Suppressor macrophage treated with lipopolysaccharide for 4 hours (primary cell): ENCODE data around the gene IL20RB.
"Not testable (repeated sequence)": the region's sequence is repeated elsewhere in the genome, so short reads cannot be mapped to it uniquely, and the experiment has no call there.

Experiments used
- DNase-seq: peaks from one replicate; pipeline ENCODE4 v3.0.0-alpha.2; 2020

IL20RB gene

GRCh38 chr3:136946978-136947377, 10.8 kb upstream of the IL20RB start:
- DNase-seq: no peak

- DNase-seq: no peak
Observed at GRCh38 chr3:136947477-136947876, 10.3 kb upstream of the IL20RB start.

- DNase-seq: no peak
Observed at GRCh38 chr3:136949146-136949545, 8.6 kb upstream of the IL20RB start.

- DNase-seq: no peak
Observed at GRCh38 chr3:136949708-136950107, 8.1 kb upstream of the IL20RB start.

GRCh38 chr3:136950623-136951022, 7.2 kb upstream of the IL20RB start:
- DNase-seq: peak; percentile 64

GRCh38 chr3:136952292-136952691, 5.5 kb upstream of the IL20RB start:
- DNase-seq: no peak

- no peak for DNase-seq
Observed at GRCh38 chr3:136954251-136954650, 3.5 kb upstream of the IL20RB start.

- no peak for DNase-seq
Observed at GRCh38 chr3:136954980-136955780, 2.6 kb upstream of the IL20RB start.

GRCh38 chr3:136955813-136956212, 2.0 kb upstream of the IL20RB start:
- DNase-seq: no peak

GRCh38 chr3:136956971-136957370, 812 bp upstream of the IL20RB start:
- DNase-seq: no peak

GRCh38 chr3:136958939-136959338, 1.2 kb downstream of the IL20RB start:
- no peak for DNase-seq

- DNase-seq: no peak
Observed at GRCh38 chr3:136959599-136959998, 1.8 kb downstream of the IL20RB start.

GRCh38 chr3:136960838-136961836, 3.4 kb downstream of the IL20RB start:
- no peak for DNase-seq

GRCh38 chr3:136962927-136963326, 5.1 kb downstream of the IL20RB start:
- no peak for DNase-seq

- not testable (repeated sequence) for DNase-seq
Observed at GRCh38 chr3:136969539-136969938, 11.8 kb downstream of the IL20RB start.

GRCh38 chr3:136973352-136973751, 15.6 kb downstream of the IL20RB start:
- no peak for DNase-seq

- DNase-seq: no peak
Observed at GRCh38 chr3:136974670-136975069, 16.9 kb downstream of the IL20RB start.

- DNase-seq: no peak
Observed at GRCh38 chr3:136979204-136979603, 21.4 kb downstream of the IL20RB start.

GRCh38 chr3:136979684-136980083, 21.9 kb downstream of the IL20RB start:
- DNase-seq: no peak

GRCh38 chr3:136982033-136982432, 24.2 kb downstream of the IL20RB start:
- no peak for DNase-seq

GRCh38 chr3:136982520-136983138, 24.8 kb downstream of the IL20RB start:
- no peak for DNase-seq

GRCh38 chr3:136984837-136985236, 27.1 kb downstream of the IL20RB start:
- no peak for DNase-seq

GRCh38 chr3:136987398-136987980, 29.7 kb downstream of the IL20RB start:
- DNase-seq: not testable (repeated sequence)
